OCI-LY7 (cell line): ENCODE measurements around the gene KCNIP4. TPM values are rescaled to one million over a fixed set of nuclear protein-coding genes. Genes with fewer than 3 reads are reported as not detected.

Experiments used
- BruUV-seq: library from RNA; stranded (reverse); fragments of 400-500 nt; replicated peaks from 2 replicates; lab custom pipeline; 2021; lab: Mats Ljungman, UMichigan
- CTCF ChIA-PET: fragments of 300-600 bp; sonication (Branson Sonifier 250); formaldehyde crosslinking; loops from one replicate; lab custom pipeline; 2022; ENCODE audit warnings: antibody characterized with exemption; ENCODE audit not compliant: unreplicated experiment; lab: Charles Lee
- POLR2A ChIA-PET: fragments of 300-600 bp; sonication (Branson Sonifier 250); formaldehyde crosslinking; loops from one replicate; lab custom pipeline; 2022; ENCODE audit warnings: antibody characterized with exemption; lab: Charles Lee
- DNase-seq: peaks from one replicate; pipeline ENCODE4 v3.0.0-alpha.2; 2015; ENCODE audit warnings: low spot score
- H2AFZ ChIP-seq: fragments of 200-600 bp; sonication (generic), shearing (Covaris generic); 2 replicates; pipeline ENCODE4 v1.6.1; 2014; ENCODE audit warnings: mild to moderate bottlenecking, antibody characterized with exemption, low read length, moderate library complexity
- H3K27ac ChIP-seq: fragments of 200-600 bp; sonication (generic); 2 replicates; pipeline ENCODE4 v1.5.1; 2014; ENCODE audit warnings: mixed run types, low read depth, mild to moderate bottlenecking, moderate library complexity, low read length, inconsistent platforms; ENCODE audit not compliant: poor library complexity, severe bottlenecking
- H3K36me3 ChIP-seq: fragments of 200-600 bp; sonication (generic); 2 replicates; pipeline ENCODE4 v1.6.1; 2014; ENCODE audit warnings: mild to moderate bottlenecking, antibody characterized with exemption, low read length, moderate library complexity, mixed read lengths; ENCODE audit not compliant: insufficient read depth
- H3K4me1 ChIP-seq: fragments of 200-600 bp; sonication (generic); 2 replicates; pipeline ENCODE4 v1.5.1; 2014; ENCODE audit warnings: mild to moderate bottlenecking, low read length; ENCODE audit not compliant: insufficient read depth, poor library complexity, severe bottlenecking
- H3K4me2 ChIP-seq: fragments of 200-600 bp; sonication (generic); 2 replicates; pipeline ENCODE4 v1.6.1; 2014; ENCODE audit warnings: mild to moderate bottlenecking, low read length
- H3K4me3 ChIP-seq: fragments of 200-600 bp; sonication (generic); 2 replicates; pipeline ENCODE4 v1.5.1; 2014; ENCODE audit warnings: mild to moderate bottlenecking, low read depth, low read length; ENCODE audit not compliant: poor library complexity, severe bottlenecking
- H3K79me2 ChIP-seq: fragments of 200-600 bp; sonication (generic); 2 replicates; pipeline ENCODE4 v1.6.1; 2016; ENCODE audit warnings: low read depth, mild to moderate bottlenecking, low read length, moderate library complexity, mixed read lengths; ENCODE audit not compliant: insufficient read depth
- H3K9me2 ChIP-seq: fragments of 200-600 bp; sonication (generic); 2 replicates; pipeline ENCODE4 v1.6.1; 2016; ENCODE audit warnings: mild to moderate bottlenecking, low read length, mixed read lengths; ENCODE audit not compliant: insufficient read depth
- H3K9me3 ChIP-seq: fragments of 200-600 bp; sonication (generic); 2 replicates; pipeline ENCODE4 v1.6.1; 2014; ENCODE audit warnings: mild to moderate bottlenecking, mixed run types, low read length, mixed read lengths
- H4K20me1 ChIP-seq: fragments of 200-600 bp; sonication (generic); 2 replicates; pipeline ENCODE4 v1.6.1; 2014; ENCODE audit warnings: mild to moderate bottlenecking, antibody characterized with exemption, low read length, moderate library complexity, mixed read lengths; ENCODE audit not compliant: insufficient read depth
- EZH2phosphoT487 ChIP-seq: fragments of 200-600 bp; sonication (generic); IDR thresholded peaks from 2 replicates; pipeline ENCODE4 v1.6.1; 2018; ENCODE audit warnings: low read depth, borderline replicate concordance, mild to moderate bottlenecking, mixed run types, antibody characterized with exemption, low read length, moderate library complexity, mixed read lengths
- intact Hi-C: fragments of 100-400 bp; cut with micrococcal nuclease; formaldehyde crosslinking; loops from one replicate; pipeline ENCODE4 v1.10.0; 2022; ENCODE audit not compliant: unreplicated experiment
- total RNA-seq, 2 experiments: library from RNA; depleted of rRNA in 1 of 2; stranded (reverse); fragments of >200 nt in 1 of 2; shearing (Covaris generic) in 1 of 2; gene quantifications; 2 replicates each; pipeline ENCODE4 v1.2.3, GENCODE V29; 2014 to 2022
- TF ChIP-seq, protein P1 (sequence below): fragments of 200-600 bp; sonication (generic); conservative IDR thresholded peaks from 2 replicates; pipeline ENCODE4 v1.5.1; 2014; ENCODE audit warnings: mild to moderate bottlenecking, antibody characterized with exemption, low read length, moderate library complexity, mixed read lengths

KCNIP4 gene
- total RNA-seq, 2 experiments from 2014 or later: not detected

DNA sequence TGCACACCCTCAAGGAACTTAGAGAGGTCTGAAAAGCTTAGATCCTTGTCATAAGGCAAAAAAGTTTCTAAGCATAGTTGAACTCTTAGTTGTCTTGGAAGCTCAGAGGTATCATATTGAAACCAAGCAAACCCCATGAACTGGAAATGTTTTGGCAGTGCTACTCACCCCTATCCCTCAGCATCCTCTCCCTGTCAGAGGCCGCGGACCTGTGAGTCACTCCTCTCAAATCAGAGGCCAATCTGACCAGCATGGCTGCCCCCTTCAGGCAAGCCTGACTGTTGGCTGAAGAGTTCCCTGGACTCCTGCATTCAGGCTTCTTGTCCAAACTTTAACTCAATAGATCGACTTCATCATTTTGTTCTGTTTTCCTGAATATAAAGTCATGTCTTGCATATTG lies 69.4 kb downstream of the KCNIP4 start:
- Histone ChIP-seq H3K4me1 (no peaks in the 10 kb centered on the region), H3K9me2 (no peaks in the 10 kb centered on the region), H3K4me3 (no peak overlapping the region), H3K36me3 (no peaks in the 10 kb centered on the region), H4K20me1 (no peaks in the 10 kb centered on the region), H3K4me2 (no peak overlapping the region), H2AFZ (no peak overlapping the region), H3K9me3 (no peaks in the 10 kb centered on the region), H3K79me2 (no peaks in the 10 kb centered on the region), H3K27ac (no peak overlapping the region)
- ChIA-PET CTCF (no interaction called here), POLR2A (no interaction called here)
- TF ChIP-seq, protein P1, sequence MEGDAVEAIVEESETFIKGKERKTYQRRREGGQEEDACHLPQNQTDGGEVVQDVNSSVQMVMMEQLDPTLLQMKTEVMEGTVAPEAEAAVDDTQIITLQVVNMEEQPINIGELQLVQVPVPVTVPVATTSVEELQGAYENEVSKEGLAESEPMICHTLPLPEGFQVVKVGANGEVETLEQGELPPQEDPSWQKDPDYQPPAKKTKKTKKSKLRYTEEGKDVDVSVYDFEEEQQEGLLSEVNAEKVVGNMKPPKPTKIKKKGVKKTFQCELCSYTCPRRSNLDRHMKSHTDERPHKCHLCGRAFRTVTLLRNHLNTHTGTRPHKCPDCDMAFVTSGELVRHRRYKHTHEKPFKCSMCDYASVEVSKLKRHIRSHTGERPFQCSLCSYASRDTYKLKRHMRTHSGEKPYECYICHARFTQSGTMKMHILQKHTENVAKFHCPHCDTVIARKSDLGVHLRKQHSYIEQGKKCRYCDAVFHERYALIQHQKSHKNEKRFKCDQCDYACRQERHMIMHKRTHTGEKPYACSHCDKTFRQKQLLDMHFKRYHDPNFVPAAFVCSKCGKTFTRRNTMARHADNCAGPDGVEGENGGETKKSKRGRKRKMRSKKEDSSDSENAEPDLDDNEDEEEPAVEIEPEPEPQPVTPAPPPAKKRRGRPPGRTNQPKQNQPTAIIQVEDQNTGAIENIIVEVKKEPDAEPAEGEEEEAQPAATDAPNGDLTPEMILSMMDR: no peak
- TF ChIP-seq EZH2phosphoT487: no peak
- BruUV-seq: no TSS peak
- DNase-seq: no peak
- intact Hi-C loops: loop anchor here (5.0 kb wide), 1 partner anchor 318 kb away; no protein-coding TSS in a partner anchor

DNA sequence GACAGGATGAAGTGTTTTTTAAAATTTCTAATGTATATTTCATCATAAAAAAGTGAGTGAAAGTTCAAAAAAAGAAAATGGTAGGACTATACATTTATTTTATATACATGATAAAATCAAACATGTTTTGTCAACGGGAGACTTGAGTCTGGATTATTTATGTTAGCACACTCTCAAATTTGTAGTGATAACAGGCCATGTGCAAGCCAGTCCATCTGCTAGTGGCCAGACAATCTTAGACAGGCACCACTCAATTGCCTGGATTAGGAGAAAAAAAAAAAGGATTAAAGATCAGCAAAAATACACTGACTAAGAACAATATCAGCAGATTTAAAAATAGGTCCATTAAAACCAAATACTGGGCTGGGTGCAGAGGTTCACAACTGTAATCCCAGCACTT lies 71.9 kb downstream of the KCNIP4 start:
- Histone ChIP-seq H3K9me2 (no peaks in the 10 kb centered on the region), H2AFZ (no peak overlapping the region), H3K9me3 (no peaks in the 10 kb centered on the region), H3K27ac (no peak overlapping the region), H3K79me2 (no peaks in the 10 kb centered on the region), H4K20me1 (no peaks in the 10 kb centered on the region), H3K4me3 (no peak overlapping the region), H3K36me3 (no peaks in the 10 kb centered on the region), H3K4me1 (no peaks in the 10 kb centered on the region), H3K4me2 (no peak overlapping the region)
- ChIA-PET CTCF (no interaction called here), POLR2A (no interaction called here)
- TF ChIP-seq EZH2phosphoT487: no peak
- TF ChIP-seq, protein P1: no peak
- DNase-seq: no peak
- intact Hi-C loops: loop anchor here (5.0 kb wide), 1 partner anchor 321 kb away; no protein-coding TSS in a partner anchor
- BruUV-seq: no TSS peak

DNA sequence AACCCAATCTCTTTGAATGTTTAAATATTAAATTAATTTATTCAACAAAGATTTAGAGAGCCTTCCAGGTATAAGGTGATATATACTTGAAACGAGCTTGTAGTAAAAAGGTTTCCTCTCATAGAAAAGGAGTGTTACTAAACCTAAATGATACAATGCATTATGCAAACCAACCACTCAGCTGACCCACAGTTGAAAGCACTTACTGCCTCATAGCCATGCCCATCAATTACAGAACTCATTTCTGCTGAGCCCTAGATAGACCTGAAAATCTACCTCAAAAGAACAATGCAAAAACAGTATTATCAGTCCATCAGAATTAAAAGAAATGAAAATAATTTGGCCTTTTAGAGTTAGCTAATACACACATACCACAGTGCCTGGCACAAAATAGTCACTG lies 75.4 kb downstream of the KCNIP4 start:
- no peak for DNase-seq
- Histone ChIP-seq H2AFZ (no peak overlapping the region), H3K36me3 (no peaks in the 10 kb centered on the region), H3K4me1 (no peaks in the 10 kb centered on the region), H3K27ac (no peak overlapping the region), H3K4me2 (no peak overlapping the region), H3K9me3 (no peaks in the 10 kb centered on the region), H4K20me1 (no peaks in the 10 kb centered on the region), H3K4me3 (no peak overlapping the region), H3K9me2 (no peaks in the 10 kb centered on the region), H3K79me2 (no peaks in the 10 kb centered on the region)
- TF ChIP-seq EZH2phosphoT487: no peak
- TF ChIP-seq, protein P1: no peak
- POLR2A ChIA-PET: interaction anchor here (0.7 kb wide), 1 partner anchor 491 kb away, joined by 3 read pairs; no protein-coding TSS in a partner anchor
- intact Hi-C loops: no loop called here
- no TSS peak for BruUV-seq
- CTCF ChIA-PET: no interaction called here
